Liver (tissue), 9 donors: Measurements from ENCODE around the gene PHF23. TPM values are rescaled to one million over a fixed set of nuclear protein-coding genes. Genes with fewer than 3 reads are reported as not detected.
A peak's percentile ranks its signal among the peaks of the same experiment; 100 is the strongest.

ENCODE experiments used
- DNase-seq: peaks from one replicate; pipeline ENCODE4 v3.0.0-alpha.2; 2017; ENCODE audit warnings: low spot score
- H3K27ac ChIP-seq, 2 donors: one replicate each; pipeline ENCODE4 v1.7.0; 2013; ENCODE audit warnings: inconsistent platforms in 2 of 2, low read length in 2 of 2, control low read depth in 1 of 2, low read depth in 1 of 2, mild to moderate bottlenecking in 1 of 2
- H3K27me3 ChIP-seq, 4 donors: one replicate each; pipeline versions ENCODE4 v1.6.1 to v1.7.0; 2013; ENCODE audit warnings: low read length in 3 of 4, inconsistent platforms in 1 of 4, mild to moderate bottlenecking in 1 of 4, moderate library complexity in 1 of 4; ENCODE audit not compliant: control insufficient read depth in 4 of 4, insufficient read depth in 4 of 4
- H3K36me3 ChIP-seq, 4 donors: one replicate each; pipeline versions ENCODE4 v1.6.1 to v1.7.0; 2013; ENCODE audit warnings: low read length in 3 of 4, mild to moderate bottlenecking in 3 of 4, low read depth in 1 of 4, moderate library complexity in 1 of 4; ENCODE audit not compliant: control insufficient read depth in 4 of 4, insufficient read depth in 3 of 4
- H3K4me1 ChIP-seq, 4 donors: one replicate each; pipeline versions ENCODE4 v1.6.1 to v1.7.0; 2013; ENCODE audit warnings: low read length in 3 of 4, mild to moderate bottlenecking in 3 of 4, moderate library complexity in 1 of 4; ENCODE audit not compliant: control insufficient read depth in 4 of 4, insufficient read depth in 4 of 4
- H3K4me3 ChIP-seq, 3 donors: one replicate each; pipeline versions ENCODE4 v1.6.1 to v1.7.0; 2013; ENCODE audit warnings: low read length in 3 of 3, control low read depth in 1 of 3, low read depth in 1 of 3, mild to moderate bottlenecking in 1 of 3
- H3K9ac ChIP-seq, 2 donors: one replicate each; pipeline ENCODE4 v1.7.0; 2013; ENCODE audit warnings: low read length in 2 of 2, mild to moderate bottlenecking in 2 of 2, moderate library complexity in 2 of 2, control low read depth in 1 of 2, low read depth in 1 of 2
- H3K9me3 ChIP-seq, 4 donors: one replicate each; pipeline versions ENCODE4 v1.6.1 to v1.7.0; 2013; ENCODE audit warnings: low read length in 3 of 4; ENCODE audit not compliant: control insufficient read depth in 4 of 4
- ATF3 ChIP-seq: IDR thresholded peaks from 2 replicates; pipeline ENCODE4 v1.6.1; 2016; ENCODE audit warnings: antibody characterized with exemption
- CTCF ChIP-seq: fragments of 150-350 bp; IDR thresholded peaks from 2 replicates; pipeline ENCODE4 v1.5.1; 2017; ENCODE audit warnings: improper control_type of control experiment, low read depth, low read length; ENCODE audit not compliant: missing input control
- EGR1 ChIP-seq, 2 donors: IDR thresholded peaks; 2 replicates each; pipeline ENCODE4 v1.6.1; 2016 to 2018; ENCODE audit warnings: antibody characterized with exemption in 2 of 2, low read depth in 2 of 2
- FOXA1 ChIP-seq: IDR thresholded peaks from 2 replicates; pipeline ENCODE4 v1.6.1; 2016; ENCODE audit warnings: antibody characterized with exemption
- FOXA2 ChIP-seq: IDR thresholded peaks from 2 replicates; pipeline ENCODE4 v1.6.1; 2016; ENCODE audit warnings: antibody characterized with exemption
- GABPA ChIP-seq, 2 donors: IDR thresholded peaks in 1 of 2; conservative IDR thresholded peaks in 1 of 2; 2 replicates each; pipeline ENCODE4 v1.6.1; 2016; ENCODE audit warnings: antibody characterized with exemption in 2 of 2, mild to moderate bottlenecking in 1 of 2, moderate library complexity in 1 of 2
- HNF4A ChIP-seq, 2 donors: conservative IDR thresholded peaks; 2 replicates each; pipeline ENCODE4 v1.6.1; 2016; ENCODE audit warnings: antibody characterized with exemption in 2 of 2, mild to moderate bottlenecking in 2 of 2
- HNF4G ChIP-seq: IDR thresholded peaks from 2 replicates; pipeline ENCODE4 v1.6.1; 2016; ENCODE audit warnings: antibody characterized with exemption
- JUND ChIP-seq, 2 donors: IDR thresholded peaks; 2 replicates each; pipeline ENCODE4 v1.6.1; 2016; ENCODE audit warnings: antibody characterized with exemption in 2 of 2
- MAX ChIP-seq: IDR thresholded peaks from 2 replicates; pipeline ENCODE4 v1.6.1; 2016; ENCODE audit warnings: antibody characterized with exemption
- NR2F2 ChIP-seq: IDR thresholded peaks from 2 replicates; pipeline ENCODE4 v1.6.1; 2016; ENCODE audit warnings: antibody characterized with exemption
- RAD21 ChIP-seq, 2 donors: IDR thresholded peaks; 2 replicates each; pipeline ENCODE4 v1.6.1; 2016; ENCODE audit warnings: antibody characterized with exemption in 2 of 2, mild to moderate bottlenecking in 2 of 2
- RXRA ChIP-seq, 2 donors: IDR thresholded peaks; 2 replicates each; pipeline ENCODE4 v1.6.1; 2017 to 2018; ENCODE audit warnings: antibody characterized with exemption in 2 of 2, mild to moderate bottlenecking in 1 of 2
- SP1 ChIP-seq: IDR thresholded peaks from 2 replicates; pipeline ENCODE4 v1.6.1; 2018; ENCODE audit warnings: antibody characterized with exemption, mild to moderate bottlenecking
- TAF1 ChIP-seq: conservative IDR thresholded peaks from 2 replicates; pipeline ENCODE4 v1.6.1; 2016; ENCODE audit warnings: antibody characterized with exemption, mild to moderate bottlenecking
- YY1 ChIP-seq: IDR thresholded peaks from 2 replicates; pipeline ENCODE4 v1.6.1; 2016; ENCODE audit warnings: antibody characterized with exemption, mild to moderate bottlenecking
- ZBTB33 ChIP-seq: IDR thresholded peaks from 2 replicates; pipeline ENCODE4 v1.6.1; 2016; ENCODE audit warnings: antibody characterized with exemption
- WGBS: extraction: QIAGEN DNeasy Blood & Tissue Kit; methylation state at CpG from one replicate; pipeline ENCODE4 v1.1.7; 2013; 5-methylcytosine and 5-hydroxymethylcytosine counted together
- polyA plus RNA-seq, 2 donors: library from polyadenylated mRNA; stranded (reverse) in 1 of 2; unstranded in 1 of 2; fragments of 200-250 nt in 1 of 2; fragments of >200 nt in 1 of 2; fragmentation: Nextera tagmentation in 1 of 2; extraction: Ambion mirVana in 1 of 2; gene quantifications; one replicate each; pipeline versions ENCODE4 v1.2.1 to v1.2.3, GENCODE V29; 2013 to 2015
- total RNA-seq, 2 donors: library from RNA; depleted of rRNA; stranded (reverse); fragments of >200 nt; gene quantifications; one replicate each; pipeline ENCODE4 v1.2.3, GENCODE V29; 2014
- TF ChIP-seq, protein P1 (sequence below): IDR thresholded peaks from 2 replicates; pipeline ENCODE4 v1.6.1; 2016; ENCODE audit warnings: antibody characterized with exemption, mild to moderate bottlenecking
- donor health status: healthy.
- donor health status: healthy.
- donor health status: healthy.
- donor health status: healthy.
- donor health status: healthy.

PHF23 gene
- total and polyA plus RNA-seq, 4 donors = 14.0 to 18.3 (median 15.2) TPM

DNA sequence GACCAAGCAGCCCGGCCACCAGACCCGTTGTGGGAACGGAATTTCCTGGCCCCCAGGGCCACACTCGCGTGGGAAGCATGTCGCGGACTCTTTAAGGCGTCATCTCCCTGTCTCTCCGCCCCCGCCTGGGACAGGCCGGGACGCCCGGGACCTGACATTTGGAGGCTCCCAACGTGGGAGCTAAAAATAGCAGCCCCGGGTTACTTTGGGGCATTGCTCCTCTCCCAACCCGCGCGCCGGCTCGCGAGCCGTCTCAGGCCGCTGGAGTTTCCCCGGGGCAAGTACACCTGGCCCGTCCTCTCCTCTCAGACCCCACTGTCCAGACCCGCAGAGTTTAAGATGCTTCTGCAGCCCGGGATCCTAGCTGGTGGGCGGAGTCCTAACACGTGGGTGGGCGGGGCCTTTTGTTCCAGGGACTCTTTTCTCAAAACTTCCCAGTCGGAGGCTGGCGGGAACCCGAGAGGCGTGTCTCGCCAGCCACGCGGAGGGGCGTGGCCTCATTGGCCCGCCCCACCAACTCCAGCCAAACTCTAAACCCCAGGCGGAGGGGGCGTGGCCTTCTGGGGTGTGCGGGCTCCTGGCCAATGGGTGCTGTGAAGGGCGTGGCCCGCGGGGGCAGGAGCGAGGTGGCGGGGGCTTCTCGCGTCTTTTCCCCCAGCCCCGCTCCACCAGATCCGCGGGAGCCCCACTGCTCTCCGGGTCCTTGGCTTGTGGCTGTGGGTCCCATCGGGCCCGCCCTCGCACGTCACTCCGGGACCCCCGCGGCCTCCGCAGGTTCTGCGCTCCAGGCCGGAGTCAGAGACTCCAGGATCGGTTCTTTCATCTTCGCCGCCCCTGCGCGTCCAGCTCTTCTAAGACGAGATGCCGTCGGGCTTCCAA lies 42.1 kb upstream of the PHF23 start, which contains the start of gene SLC2A4:
Gene SLC2A4, plus strand, starts transcription at position 645 of the 879 bp plus-strand sequence. Its CDS starts 217 bp downstream, at position 862.
- peak; percentile 71 to 77 for TF ChIP-seq EGR1 (IDR thresholded peaks at IDR 0.05; ENCODE audit: low read depth in 2 of 2)
- no peak for TF ChIP-seq NR2F2
- no peak for TF ChIP-seq FOXA1
- TF ChIP-seq CTCF = no peak
- TF ChIP-seq JUND (IDR thresholded peaks at IDR 0.05) = no peak
- TF ChIP-seq ATF3 = no peak
- TF ChIP-seq, protein P1, sequence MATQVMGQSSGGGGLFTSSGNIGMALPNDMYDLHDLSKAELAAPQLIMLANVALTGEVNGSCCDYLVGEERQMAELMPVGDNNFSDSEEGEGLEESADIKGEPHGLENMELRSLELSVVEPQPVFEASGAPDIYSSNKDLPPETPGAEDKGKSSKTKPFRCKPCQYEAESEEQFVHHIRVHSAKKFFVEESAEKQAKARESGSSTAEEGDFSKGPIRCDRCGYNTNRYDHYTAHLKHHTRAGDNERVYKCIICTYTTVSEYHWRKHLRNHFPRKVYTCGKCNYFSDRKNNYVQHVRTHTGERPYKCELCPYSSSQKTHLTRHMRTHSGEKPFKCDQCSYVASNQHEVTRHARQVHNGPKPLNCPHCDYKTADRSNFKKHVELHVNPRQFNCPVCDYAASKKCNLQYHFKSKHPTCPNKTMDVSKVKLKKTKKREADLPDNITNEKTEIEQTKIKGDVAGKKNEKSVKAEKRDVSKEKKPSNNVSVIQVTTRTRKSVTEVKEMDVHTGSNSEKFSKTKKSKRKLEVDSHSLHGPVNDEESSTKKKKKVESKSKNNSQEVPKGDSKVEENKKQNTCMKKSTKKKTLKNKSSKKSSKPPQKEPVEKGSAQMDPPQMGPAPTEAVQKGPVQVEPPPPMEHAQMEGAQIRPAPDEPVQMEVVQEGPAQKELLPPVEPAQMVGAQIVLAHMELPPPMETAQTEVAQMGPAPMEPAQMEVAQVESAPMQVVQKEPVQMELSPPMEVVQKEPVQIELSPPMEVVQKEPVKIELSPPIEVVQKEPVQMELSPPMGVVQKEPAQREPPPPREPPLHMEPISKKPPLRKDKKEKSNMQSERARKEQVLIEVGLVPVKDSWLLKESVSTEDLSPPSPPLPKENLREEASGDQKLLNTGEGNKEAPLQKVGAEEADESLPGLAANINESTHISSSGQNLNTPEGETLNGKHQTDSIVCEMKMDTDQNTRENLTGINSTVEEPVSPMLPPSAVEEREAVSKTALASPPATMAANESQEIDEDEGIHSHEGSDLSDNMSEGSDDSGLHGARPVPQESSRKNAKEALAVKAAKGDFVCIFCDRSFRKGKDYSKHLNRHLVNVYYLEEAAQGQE = no peak
- peak; percentile 63 to 69 for TF ChIP-seq RXRA (IDR thresholded peaks at IDR 0.05)
- no peak for TF ChIP-seq ZBTB33
- peak in 1 of 2 donors; percentile 8 for TF ChIP-seq HNF4A (conservative IDR thresholded peaks at IDR 0.05)
- peak; percentile 18 for TF ChIP-seq TAF1
- TF ChIP-seq SP1 = peak; percentile 78
- peak; percentile 93 for TF ChIP-seq MAX
- no peak for TF ChIP-seq GABPA (IDR thresholded peaks at IDR 0.05 in 1 of 2, conservative IDR thresholded peaks at IDR 0.05 in 1 of 2)
- TF ChIP-seq RAD21 (IDR thresholded peaks at IDR 0.05) = peak in 1 of 2 donors; percentile 31
- TF ChIP-seq YY1 = no peak
- no peak for TF ChIP-seq HNF4G
- TF ChIP-seq FOXA2 = no peak
- Histone ChIP-seq H3K4me1 (peaks cover 9 to 19% (median 13%) of the 10 kb centered on the region in 4 donors), H3K27ac (peak within 1 kb of the TSS; percentile 88 to 94), H3K4me3 (peak within 1 kb of the TSS; percentile 25 to 50 (median 44)), H3K27me3 (no peaks in the 10 kb centered on the region), H3K9ac (peak within 1 kb of the TSS; percentile 1 to 17), H3K9me3 (no peaks in the 10 kb centered on the region), H3K36me3 (no peaks in the 10 kb centered on the region)
- peak; percentile 98 for DNase-seq
- WGBS = under 1% methylated on average over 71 of the region's 71 CpGs
